Endothelial cell of umbilical vein (primary cell): ENCODE results near the gene SMAD3. TPM values are rescaled to one million over a fixed set of nuclear protein-coding genes. Genes with fewer than 3 reads are reported as not detected.
A peak's percentile ranks its signal among the peaks of the same experiment; 100 is the strongest.

Experiments
- BruUV-seq: library from RNA; stranded (reverse); fragments of 400-500 nt; replicated peaks from 2 replicates; lab custom pipeline; 2021; lab: Mats Ljungman, UMichigan
- CTCF ChIA-PET: fragments of 300-600, 350-600 bp; sonication (Branson Sonifier 250); formaldehyde crosslinking; loops from one replicate; lab custom pipeline; 2021; ENCODE audit warnings: antibody characterized with exemption, inconsistent platforms; lab: Charles Lee
- POLR2A ChIA-PET: fragments of 300-600, 350-600 bp; sonication (Branson Sonifier 250); formaldehyde crosslinking; loops from one replicate; lab custom pipeline; 2021; ENCODE audit warnings: antibody characterized with exemption, inconsistent platforms; lab: Charles Lee
- DNase-seq: peaks from one replicate; pipeline ENCODE4 v3.0.0-alpha.2; 2011; ENCODE audit warnings: low read depth, low spot score
- FAIRE-seq: peaks from 2 replicates; lab custom pipeline; 2011; peaks lifted over from hg19 to GRCh38; lab: Jason Lieb, UNC
- H2AFZ ChIP-seq: 2 replicates; pipeline ENCODE4 v1.6.0; 2012; ENCODE audit warnings: low read depth, low read length, control low read depth, inconsistent platforms
- H3K27ac ChIP-seq: 2 replicates; pipeline ENCODE4 v1.5.1; 2011; ENCODE audit warnings: low read depth, mild to moderate bottlenecking, control low read depth, low read length, moderate library complexity; ENCODE audit not compliant: insufficient read depth
- H3K27me3 ChIP-seq, 2 experiments: 2 replicates each; pipeline versions ENCODE4 v1.6.0 to v1.6.1; 2011; ENCODE audit warnings: low read length in 2 of 2, mixed read lengths in 1 of 2; ENCODE audit not compliant: control insufficient read depth in 2 of 2, insufficient read depth in 2 of 2
- H3K36me3 ChIP-seq, 2 experiments: 2 replicates in 1 of 2; 3 replicates in 1 of 2; pipeline ENCODE4 v1.5.1; 2011; ENCODE audit warnings: low read length in 2 of 2, mild to moderate bottlenecking in 1 of 2, moderate library complexity in 1 of 2; ENCODE audit not compliant: control insufficient read depth in 2 of 2, insufficient read depth in 2 of 2; ENCODE audit errors: extremely low read depth in 1 of 2
- H3K4me1 ChIP-seq: 3 replicates; pipeline ENCODE4 v1.5.1; 2011; ENCODE audit warnings: mild to moderate bottlenecking, low read length; ENCODE audit not compliant: control insufficient read depth, insufficient read depth; ENCODE audit errors: extremely low read depth
- H3K4me2 ChIP-seq: 2 replicates; pipeline ENCODE4 v1.6.1; 2011; ENCODE audit warnings: low read length, control low read depth, mixed read lengths; ENCODE audit not compliant: insufficient read depth
- H3K4me3 ChIP-seq, 3 experiments: fragments of 200-600 bp in 1 of 3; sonication (generic), shearing (Covaris generic) in 1 of 3; replicated peaks in 1 of 3; 2 replicates each; pipeline ENCODE4 v1.5.1; 2011 to 2016; ENCODE audit warnings: control low read depth in 3 of 3, low read length in 3 of 3, mild to moderate bottlenecking in 2 of 3, inconsistent platforms in 1 of 3, low read depth in 1 of 3, moderate library complexity in 1 of 3; ENCODE audit not compliant: insufficient read depth in 1 of 3
- H3K79me2 ChIP-seq: 2 replicates; pipeline ENCODE4 v1.6.0; 2012; ENCODE audit warnings: low read length, inconsistent platforms; ENCODE audit not compliant: control insufficient read depth, insufficient read depth
- H3K9ac ChIP-seq: replicated peaks from 2 replicates; pipeline ENCODE3; 2011; ENCODE audit warnings: low read length, control low read depth; ENCODE audit not compliant: insufficient read depth; ENCODE audit errors: extremely low read depth
- H3K9me1 ChIP-seq: replicated peaks from 3 replicates; pipeline ENCODE4 v1.6.0; 2011; ENCODE audit warnings: mild to moderate bottlenecking, low read length; ENCODE audit not compliant: control insufficient read depth, insufficient read depth; ENCODE audit errors: extremely low read depth
- H3K9me3 ChIP-seq: replicated peaks from 2 replicates; pipeline ENCODE4 v1.5.1; 2012; ENCODE audit warnings: low read length, inconsistent platforms; ENCODE audit not compliant: control insufficient read depth, insufficient read depth
- H4K20me1 ChIP-seq: replicated peaks from 2 replicates; pipeline ENCODE3; 2011; ENCODE audit warnings: mild to moderate bottlenecking, low read length; ENCODE audit not compliant: control insufficient read depth, insufficient read depth; ENCODE audit errors: extremely low read depth
- CTCF ChIP-seq, 2 donors: IDR thresholded peaks; 1 replicate in 1 of 2; 2 replicates in 1 of 2; pipeline ENCODE4 v1.5.1; 2011; ENCODE audit warnings: low read length in 2 of 2, mild to moderate bottlenecking in 2 of 2, moderate library complexity in 2 of 2, control low read depth in 1 of 2, inconsistent platforms in 1 of 2, low read depth in 1 of 2; ENCODE audit not compliant: insufficient read depth in 1 of 2; ENCODE audit errors: extremely low read depth in 1 of 2
- EZH2 ChIP-seq: IDR thresholded peaks from 2 replicates; pipeline ENCODE4 v1.6.1; 2012; ENCODE audit warnings: borderline replicate concordance, low read depth, mild to moderate bottlenecking, moderate library complexity, low read length, inconsistent platforms; ENCODE audit not compliant: severe bottlenecking
- FOS ChIP-seq: IDR thresholded peaks from 2 replicates; pipeline ENCODE4 v1.6.1; 2011; ENCODE audit warnings: mild to moderate bottlenecking, low read length, moderate library complexity, borderline replicate concordance; ENCODE audit not compliant: insufficient read depth
- GATA2 ChIP-seq: IDR thresholded peaks from 2 replicates; pipeline ENCODE4 v1.7.0; 2011; ENCODE audit warnings: low read depth, mild to moderate bottlenecking, moderate library complexity, mixed read lengths, low read length; ENCODE audit not compliant: insufficient read length, insufficient read depth
- JUN ChIP-seq: IDR thresholded peaks from 2 replicates; pipeline ENCODE4 v1.6.1; 2011; ENCODE audit warnings: borderline replicate concordance, low read depth; ENCODE audit not compliant: insufficient read length, insufficient read depth
- MYC ChIP-seq: IDR thresholded peaks from one replicate; pipeline ENCODE4 v1.6.1; 2011; ENCODE audit warnings: mild to moderate bottlenecking, low read depth, low read length
- POLR2A ChIP-seq: IDR thresholded peaks from 2 replicates; pipeline ENCODE4 v1.6.1; 2012; ENCODE audit warnings: low read depth, mild to moderate bottlenecking, control low read depth, low read length
- POLR2AphosphoS5 ChIP-seq: IDR thresholded peaks from 2 replicates; pipeline ENCODE4 v1.6.1; 2012; ENCODE audit warnings: low read depth, mild to moderate bottlenecking, control low read depth, low read length, moderate library complexity; ENCODE audit not compliant: insufficient read depth
- dilution Hi-C: fragments of 300-500 bp; cut with MboI; formaldehyde crosslinking; loops from one replicate; pipeline ENCODE4 v1.15.0; 2019; ENCODE audit warnings: low sequenced_read_pairs; ENCODE audit not compliant: extremely low pct_ligation_motif_present
- intact Hi-C: fragments of 100-400 bp; cut with micrococcal nuclease; formaldehyde crosslinking; loops from one replicate; pipeline ENCODE4 v1.10.0; 2022
- polyA plus RNA-seq, 4 experiments: library from polyadenylated mRNA; depleted of rRNA in 3 of 4; stranded (reverse) in 3 of 4; unstranded in 1 of 4; fragments of >200 nt; gene quantifications; 2 replicates each; pipeline versions ENCODE4 v1.2.1 to v1.2.3, GENCODE V29; 2011 to 2012; ENCODE audit warnings: missing spikeins in 1 of 4
- total RNA-seq: library from RNA; stranded (reverse); gene quantifications from 2 replicates; pipeline ENCODE4 v1.2.3, GENCODE V29; 2021
- TF ChIP-seq, protein P1 (sequence below): IDR thresholded peaks from 2 replicates; pipeline ENCODE4 v1.6.1; 2011; ENCODE audit not compliant: insufficient read depth, insufficient read length

The SMAD3 gene
- total and polyA plus RNA-seq, 2 donors (not counting 3 experiments of a cell fraction or from before 2014, with no cell fraction given): 56.4 to 88.2 TPM

GRCh38 chr15:67180035-67180434 is 114.6 kb downstream of the SMAD3 start:
- dilution Hi-C loops (no loop called here), intact Hi-C loops (no loop called here)
- H3K9me1 ChIP-seq: no peaks in the 10 kb centered on the region
- H3K27me3 ChIP-seq: no peaks in the 10 kb centered on the region
- ChIA-PET POLR2A (no interaction called here), CTCF (interaction anchor here (1.9 kb wide), 1 partner anchor 73 kb away, joined by 4 read pairs; no protein-coding TSS in a partner anchor)
- H3K4me2 ChIP-seq: no peak overlapping the region
- TF ChIP-seq CTCF (IDR thresholded peaks at IDR 0.05; ENCODE audit: extremely low read depth in 1 of 2, insufficient read depth in 1 of 2, low read depth in 1 of 2, low read length in 2 of 2) (no peak), POLR2A (no peak), MYC (no peak), EZH2 (no peak), GATA2 (no peak), POLR2AphosphoS5 (no peak), FOS (no peak), JUN (no peak)
- TF ChIP-seq, protein P1, sequence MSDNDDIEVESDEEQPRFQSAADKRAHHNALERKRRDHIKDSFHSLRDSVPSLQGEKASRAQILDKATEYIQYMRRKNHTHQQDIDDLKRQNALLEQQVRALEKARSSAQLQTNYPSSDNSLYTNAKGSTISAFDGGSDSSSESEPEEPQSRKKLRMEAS: no peak
- H3K9ac ChIP-seq: no peak overlapping the region
- no peak overlapping the region for H2AFZ ChIP-seq
- H4K20me1 ChIP-seq: no peaks in the 10 kb centered on the region
- H3K27ac ChIP-seq: peak overlapping the region; percentile 92
- no peak overlapping the region for H3K4me3 ChIP-seq
- FAIRE-seq (no peak), DNase-seq (no peak)
- H3K4me1 ChIP-seq: peaks cover 37% of the 10 kb centered on the region
- peaks cover 42% of the 10 kb centered on the region for H3K79me2 ChIP-seq
- peaks cover 12 to 17% of the 10 kb centered on the region in 2 experiments for H3K36me3 ChIP-seq
- no TSS peak for BruUV-seq
- H3K9me3 ChIP-seq: no peaks in the 10 kb centered on the region
